PC-9 (cell line): ENCODE results near the gene BBS9. TPM values are rescaled to one million over a fixed set of nuclear protein-coding genes. Genes with fewer than 3 reads are reported as not detected.

Experiments used
- BruUV-seq: library from RNA; stranded (reverse); fragments of 400-500 nt; replicated peaks from 2 replicates; lab custom pipeline; 2021; lab: Mats Ljungman, UMichigan
- CTCF ChIA-PET: fragments of 300-600 bp; sonication (Branson Sonifier 250); formaldehyde crosslinking; loops from one replicate; lab custom pipeline; 2022; ENCODE audit warnings: antibody characterized with exemption; lab: Charles Lee
- POLR2A ChIA-PET: fragments of 300-600 bp; sonication (Branson Sonifier 250); formaldehyde crosslinking; loops from one replicate; lab custom pipeline; 2022; ENCODE audit warnings: antibody characterized with exemption; ENCODE audit not compliant: unreplicated experiment; lab: Charles Lee
- DNase-seq, 2 experiments: peaks; one replicate each; pipeline versions ENCODE4 v3.0.0 to v3.0.0-alpha.2; 2015 to 2022; ENCODE audit warnings: mixed read lengths in 1 of 2
- H2AFZ ChIP-seq: fragments of 200-600 bp; sonication (generic); 2 replicates; pipeline ENCODE4 v1.8.1; 2017; ENCODE audit warnings: antibody characterized with exemption
- H3F3A ChIP-seq: fragments of 200-600 bp; sonication (generic); 2 replicates; pipeline ENCODE4 v1.8.1; 2017; ENCODE audit warnings: antibody characterized with exemption, mild to moderate bottlenecking, low read depth; ENCODE audit not compliant: insufficient read depth
- H3K27ac ChIP-seq: fragments of 200-600 bp; sonication (generic); 2 replicates; pipeline ENCODE4 v1.6.1; 2016; ENCODE audit warnings: mixed run types
- H3K27me3 ChIP-seq: fragments of 200-600 bp; sonication (generic); 2 replicates; pipeline ENCODE4 v1.6.1; 2016; ENCODE audit warnings: low read depth, mixed run types; ENCODE audit not compliant: insufficient read depth
- H3K36me3 ChIP-seq: fragments of 200-600 bp; sonication (generic); 2 replicates; pipeline ENCODE4 v1.6.1; 2016; ENCODE audit warnings: low read depth, mixed run types
- H3K4me1 ChIP-seq: fragments of 200-600 bp; sonication (generic); replicated peaks from 2 replicates; pipeline ENCODE4 v1.6.1; 2016; ENCODE audit warnings: mixed run types; ENCODE audit not compliant: insufficient read depth
- H3K4me2 ChIP-seq: fragments of 200-600 bp; sonication (generic); 2 replicates; pipeline ENCODE4 v1.6.1; 2017; ENCODE audit warnings: mixed run types
- H3K4me3 ChIP-seq: fragments of 200-600 bp; sonication (generic); 2 replicates; pipeline ENCODE4 v1.6.1; 2016; ENCODE audit warnings: mixed run types
- H3K79me2 ChIP-seq: fragments of 200-600 bp; sonication (generic); 2 replicates; pipeline ENCODE4 v1.6.1; 2017; ENCODE audit warnings: low read depth, mixed run types
- H3K9me2 ChIP-seq: fragments of 200-600 bp; sonication (generic); 2 replicates; pipeline ENCODE4 v1.8.1; 2017; ENCODE audit warnings: mild to moderate bottlenecking; ENCODE audit not compliant: insufficient read depth
- H3K9me3 ChIP-seq: fragments of 200-600 bp; sonication (generic); 2 replicates; pipeline ENCODE4 v1.8.1; 2016; ENCODE audit warnings: low read depth; ENCODE audit not compliant: insufficient read depth
- H4K20me1 ChIP-seq: fragments of 200-600 bp; sonication (generic); 2 replicates; pipeline ENCODE4 v1.8.1; 2017; ENCODE audit not compliant: insufficient read depth
- CTCF ChIP-seq: fragments of 200-600 bp; sonication (generic); conservative IDR thresholded peaks from 2 replicates; pipeline ENCODE4 v1.6.1; 2017; ENCODE audit warnings: mixed run types, antibody characterized with exemption, mild to moderate bottlenecking, moderate library complexity
- EZH2 ChIP-seq: fragments of 200-600 bp; sonication (generic); IDR thresholded peaks from 2 replicates; pipeline ENCODE4 v1.8.0; 2017; ENCODE audit warnings: antibody characterized with exemption, low read depth
- intact Hi-C: fragments of 100-400 bp; cut with micrococcal nuclease; formaldehyde crosslinking; loops from one replicate; pipeline ENCODE4 v1.10.0; 2022; ENCODE audit not compliant: unreplicated experiment
- total RNA-seq: library from RNA; stranded (reverse); gene quantifications from 2 replicates; pipeline ENCODE4 v1.2.3, GENCODE V29; 2021

Gene BBS9
- total RNA-seq, 1 experiment from 2014 or later, result 12.4 TPM

GRCh38 chr7:33351709-33352108 is 222.3 kb downstream of the BBS9 start:
- no peaks in the 10 kb centered on the region for H3K79me2 ChIP-seq
- H4K20me1 ChIP-seq, result no peaks in the 10 kb centered on the region
- intact Hi-C loops, result no loop called here
- no peaks in the 10 kb centered on the region for H3K36me3 ChIP-seq
- no peak overlapping the region for H3K27ac ChIP-seq
- no TSS peak for BruUV-seq
- H2AFZ ChIP-seq, result no peak overlapping the region
- H3K9me3 ChIP-seq, result no peaks in the 10 kb centered on the region
- no peak overlapping the region for H3K4me3 ChIP-seq
- no peaks in the 10 kb centered on the region for H3F3A ChIP-seq
- H3K4me2 ChIP-seq, result no peak overlapping the region
- no peak for DNase-seq
- H3K4me1 ChIP-seq, result no peaks in the 10 kb centered on the region
- H3K9me2 ChIP-seq, result no peaks in the 10 kb centered on the region
- TF ChIP-seq EZH2 (no peak), CTCF (no peak)
- CTCF ChIA-PET, result no interaction called here
- POLR2A ChIA-PET, result no interaction called here
- H3K27me3 ChIP-seq, result no peaks in the 10 kb centered on the region

GRCh38 chr7:33354201-33354600 is 224.8 kb downstream of the BBS9 start:
- no peak overlapping the region for H3K4me2 ChIP-seq
- CTCF ChIA-PET, result no interaction called here
- no peaks in the 10 kb centered on the region for H3K9me3 ChIP-seq
- no peak overlapping the region for H2AFZ ChIP-seq
- POLR2A ChIA-PET, result no interaction called here
- TF ChIP-seq CTCF (no peak), EZH2 (no peak)
- H3K27me3 ChIP-seq, result no peaks in the 10 kb centered on the region
- no peak overlapping the region for H3K27ac ChIP-seq
- H3K36me3 ChIP-seq, result no peaks in the 10 kb centered on the region
- DNase-seq, result no peak
- BruUV-seq, result no TSS peak
- H4K20me1 ChIP-seq, result no peaks in the 10 kb centered on the region
- no peaks in the 10 kb centered on the region for H3K79me2 ChIP-seq
- intact Hi-C loops, result no loop called here
- no peaks in the 10 kb centered on the region for H3K4me1 ChIP-seq
- no peak overlapping the region for H3K4me3 ChIP-seq
- H3F3A ChIP-seq, result no peaks in the 10 kb centered on the region
- H3K9me2 ChIP-seq, result no peaks in the 10 kb centered on the region

GRCh38 chr7:33355386-33355785 is 226.0 kb downstream of the BBS9 start:
- Histone ChIP-seq H3K27me3 (no peaks in the 10 kb centered on the region), H3K4me3 (no peak overlapping the region), H3K9me3 (no peaks in the 10 kb centered on the region), H3K36me3 (no peaks in the 10 kb centered on the region), H3K79me2 (no peaks in the 10 kb centered on the region), H4K20me1 (no peaks in the 10 kb centered on the region), H3K4me2 (no peak overlapping the region), H2AFZ (no peak overlapping the region), H3K4me1 (no peaks in the 10 kb centered on the region), H3K27ac (no peak overlapping the region), H3F3A (no peaks in the 10 kb centered on the region), H3K9me2 (no peaks in the 10 kb centered on the region)
- intact Hi-C loops, result no loop called here
- DNase-seq, result no peak
- BruUV-seq, result no TSS peak
- ChIA-PET POLR2A (no interaction called here), CTCF (no interaction called here)
- TF ChIP-seq EZH2 (no peak), CTCF (no peak)
